HG03460 (cell line): Measurements from ENCODE around the gene GGT7.
"Not testable (repeated sequence)": the region's sequence is repeated elsewhere in the genome, so short reads cannot be mapped to it uniquely, and the experiment has no call there.

Experiments
- ATAC-seq: cut with Tn5 transposase; IDR thresholded peaks from one replicate; pipeline ENCODE4 v1.9.1; 2021; ENCODE audit not compliant: unreplicated experiment

The GGT7 gene, protein sequence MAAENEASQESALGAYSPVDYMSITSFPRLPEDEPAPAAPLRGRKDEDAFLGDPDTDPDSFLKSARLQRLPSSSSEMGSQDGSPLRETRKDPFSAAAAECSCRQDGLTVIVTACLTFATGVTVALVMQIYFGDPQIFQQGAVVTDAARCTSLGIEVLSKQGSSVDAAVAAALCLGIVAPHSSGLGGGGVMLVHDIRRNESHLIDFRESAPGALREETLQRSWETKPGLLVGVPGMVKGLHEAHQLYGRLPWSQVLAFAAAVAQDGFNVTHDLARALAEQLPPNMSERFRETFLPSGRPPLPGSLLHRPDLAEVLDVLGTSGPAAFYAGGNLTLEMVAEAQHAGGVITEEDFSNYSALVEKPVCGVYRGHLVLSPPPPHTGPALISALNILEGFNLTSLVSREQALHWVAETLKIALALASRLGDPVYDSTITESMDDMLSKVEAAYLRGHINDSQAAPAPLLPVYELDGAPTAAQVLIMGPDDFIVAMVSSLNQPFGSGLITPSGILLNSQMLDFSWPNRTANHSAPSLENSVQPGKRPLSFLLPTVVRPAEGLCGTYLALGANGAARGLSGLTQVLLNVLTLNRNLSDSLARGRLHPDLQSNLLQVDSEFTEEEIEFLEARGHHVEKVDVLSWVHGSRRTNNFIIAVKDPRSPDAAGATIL

DNA sequence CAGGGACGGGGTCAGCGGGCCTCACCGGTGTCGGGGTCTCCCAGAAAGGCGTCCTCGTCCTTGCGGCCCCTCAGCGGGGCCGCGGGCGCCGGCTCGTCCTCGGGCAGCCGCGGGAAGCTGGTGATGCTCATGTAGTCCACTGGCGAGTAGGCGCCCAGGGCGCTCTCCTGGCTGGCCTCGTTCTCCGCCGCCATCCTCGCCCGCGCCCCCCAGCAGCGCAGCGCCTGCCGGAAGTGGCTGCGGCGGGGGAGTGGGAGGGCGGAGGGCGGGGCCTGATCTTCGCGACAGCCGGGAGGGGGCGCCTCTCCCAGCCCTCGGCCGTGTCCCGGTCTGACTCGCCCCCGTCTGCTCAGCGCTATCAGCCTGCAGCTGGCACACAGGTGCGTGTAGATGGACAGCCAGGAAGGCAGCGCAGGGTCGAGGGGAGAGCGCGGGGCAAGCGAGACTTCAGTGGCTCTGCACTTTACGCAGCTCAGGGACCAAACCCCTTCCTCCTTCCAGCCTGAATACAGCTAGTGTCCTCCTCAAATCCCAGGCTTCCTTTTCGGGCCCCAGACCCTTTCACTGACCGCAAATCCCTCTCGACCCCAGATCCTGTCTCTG, at the start of gene GGT7:
TSS of gene GGT7 (minus strand) at position 235 of the 603 bp plus-strand sequence. CDS start at position 194, 41 bp downstream.
- peak; percentile 41 for ATAC-seq

DNA sequence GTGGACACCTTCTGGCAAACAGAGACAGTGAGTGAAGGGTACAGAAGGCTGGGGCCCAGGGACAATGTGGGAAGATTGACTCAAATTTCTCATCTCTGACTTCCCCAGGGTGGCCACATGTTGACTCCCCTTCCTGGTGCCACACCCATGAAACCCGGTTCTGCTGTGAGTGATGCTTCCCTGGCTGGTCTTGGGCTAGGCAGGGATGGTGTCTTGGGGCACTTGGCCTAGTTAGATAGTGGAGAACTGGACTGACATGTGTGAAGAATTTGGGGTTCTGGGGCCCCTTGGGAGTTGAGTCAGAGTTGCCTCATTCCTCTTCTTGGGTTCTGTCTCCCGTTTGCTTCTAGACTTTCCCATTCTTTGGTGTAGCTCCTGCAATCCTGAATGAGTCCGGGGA, 48.8 kb upstream of the GGT7 start:
- no peak for ATAC-seq

DNA sequence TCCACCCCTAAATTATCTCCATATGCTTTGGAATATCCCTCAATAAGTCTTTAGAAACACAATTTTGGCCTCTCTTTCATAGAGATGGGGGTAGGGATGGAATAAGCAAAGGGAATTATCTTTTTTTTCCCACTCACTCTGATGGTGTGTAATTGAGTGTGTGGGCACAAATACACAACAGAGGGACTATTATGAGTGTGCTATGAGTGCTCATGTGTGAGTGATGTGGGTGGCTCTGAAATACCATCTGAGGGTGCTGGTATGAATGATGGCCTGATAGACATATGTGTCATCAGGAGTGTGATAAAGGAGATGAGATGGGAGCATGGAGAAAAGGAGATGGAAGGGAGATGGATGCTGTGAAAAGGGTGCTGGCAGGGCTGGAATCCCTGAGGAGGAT, 47.4 kb upstream of the GGT7 start:
- no peak for ATAC-seq

DNA sequence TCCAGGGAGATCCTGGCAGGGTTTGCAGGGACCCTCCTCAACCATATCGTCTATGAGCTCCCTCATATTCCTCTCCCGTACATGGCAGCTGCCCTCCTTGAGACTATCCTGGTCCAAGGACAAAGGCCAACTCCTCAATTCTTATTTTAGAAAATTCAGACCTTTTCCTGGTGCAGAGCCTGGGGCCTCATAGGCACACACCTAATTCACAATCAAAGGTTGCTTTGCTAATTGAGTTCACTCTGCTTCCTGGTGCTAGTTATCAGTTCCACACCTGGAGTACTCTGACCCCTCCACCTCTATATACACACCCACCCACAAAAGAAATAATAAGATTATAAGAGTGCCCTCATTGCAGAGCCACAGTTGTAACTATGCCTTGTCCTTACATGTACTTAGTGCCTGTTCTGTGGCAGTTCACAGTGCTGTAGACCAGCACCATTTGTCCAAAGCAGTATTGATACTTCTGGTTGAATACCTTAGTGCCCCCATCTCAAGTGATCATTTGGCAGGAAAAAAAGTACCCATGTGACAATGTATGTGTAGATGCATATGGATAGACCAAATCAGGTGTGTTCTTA, 44.2 kb upstream of the GGT7 start:
- ATAC-seq = no peak

DNA sequence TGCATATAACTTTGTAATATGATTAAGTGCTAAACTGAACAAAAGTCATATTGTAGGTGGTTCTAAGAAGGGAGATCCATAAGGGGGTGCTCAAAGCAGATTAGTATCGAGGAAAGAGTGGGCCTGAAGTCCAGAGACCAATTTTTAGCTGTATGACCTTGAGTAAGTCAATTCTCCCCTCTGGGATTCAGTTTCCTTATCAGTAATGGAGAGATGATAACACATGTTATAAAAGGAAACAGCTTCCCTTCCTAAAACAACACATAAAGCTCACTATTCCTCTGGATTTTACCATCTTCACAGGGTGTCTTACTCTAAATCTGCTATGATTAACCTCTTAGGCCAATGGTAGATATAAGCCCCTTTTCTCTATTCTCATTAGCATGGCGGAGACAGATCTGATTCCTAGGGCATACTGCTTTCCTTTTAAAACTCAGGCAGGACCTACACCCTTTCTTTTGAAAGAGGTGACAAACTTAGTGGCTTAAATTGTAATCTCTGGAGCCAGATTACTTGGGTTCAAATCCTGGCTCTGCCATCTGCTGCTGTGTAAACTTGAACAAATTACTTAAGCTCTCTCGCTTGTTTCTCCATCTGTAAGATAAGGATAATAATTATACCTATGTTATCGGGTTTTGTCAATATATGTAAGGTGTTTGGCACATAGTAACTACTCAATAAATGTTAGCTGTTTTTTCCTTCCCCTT, 43.2 kb upstream of the GGT7 start:
- no peak for ATAC-seq

DNA sequence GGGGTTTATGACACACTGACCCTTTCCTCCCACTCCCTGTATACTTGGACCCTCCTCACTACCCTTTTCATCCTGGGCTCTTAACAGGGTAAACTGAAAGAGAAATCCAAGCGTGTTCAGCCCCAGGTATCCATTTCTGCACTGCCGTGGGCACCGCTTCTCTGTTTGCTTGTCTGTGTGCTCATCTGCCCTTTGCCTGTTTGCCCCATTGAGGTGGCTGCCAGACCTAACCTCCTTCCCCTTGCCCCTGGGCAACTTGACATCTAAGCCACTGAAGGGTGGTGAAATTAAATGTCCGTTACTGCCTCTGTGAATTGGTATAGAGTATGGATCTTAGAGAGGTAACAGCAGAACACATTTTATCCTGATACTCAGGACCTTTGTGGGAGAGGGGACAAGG, 42.5 kb upstream of the GGT7 start:
- ATAC-seq = no peak

DNA sequence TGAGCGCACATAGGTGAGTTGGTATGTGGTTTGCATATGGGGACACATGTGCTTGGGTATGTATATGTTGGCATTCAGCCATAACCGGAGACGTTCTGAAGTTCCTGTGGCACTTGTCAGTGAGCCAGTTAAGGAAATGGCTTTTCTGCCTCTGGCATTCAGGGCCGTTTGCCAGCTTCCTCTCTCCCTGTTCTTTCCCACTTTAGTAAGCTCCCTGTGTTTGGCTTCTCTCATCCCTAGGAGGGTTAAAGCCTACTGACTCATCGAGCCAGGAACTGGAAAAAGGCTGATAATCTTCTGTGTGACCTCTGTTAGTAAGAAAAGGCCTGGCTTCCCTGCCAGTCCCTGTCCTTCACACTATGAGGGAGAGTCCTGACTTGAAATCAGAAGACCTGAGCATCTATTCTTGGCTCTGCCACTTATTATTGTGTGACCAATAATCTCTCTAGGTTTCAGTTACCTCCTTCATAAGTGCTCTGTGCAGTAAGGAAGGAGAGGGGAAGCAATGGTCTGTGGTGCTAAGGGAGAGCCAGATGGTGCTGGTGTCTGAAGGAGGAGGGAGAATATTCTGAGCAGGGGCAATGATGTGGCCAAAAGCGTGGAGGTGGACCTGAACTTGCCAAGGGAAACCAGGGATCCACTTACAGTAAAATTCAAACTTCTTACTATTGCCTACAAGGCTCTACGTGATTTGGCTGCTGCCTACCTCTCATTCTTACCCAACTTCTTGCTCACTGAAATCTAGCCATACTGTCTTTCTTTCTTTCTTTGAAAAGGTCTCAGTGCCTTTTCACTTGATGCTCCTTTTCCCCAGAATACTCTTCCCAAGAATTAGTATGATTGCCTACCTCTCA, 35.2 kb upstream of the GGT7 start:
- no peak for ATAC-seq

DNA sequence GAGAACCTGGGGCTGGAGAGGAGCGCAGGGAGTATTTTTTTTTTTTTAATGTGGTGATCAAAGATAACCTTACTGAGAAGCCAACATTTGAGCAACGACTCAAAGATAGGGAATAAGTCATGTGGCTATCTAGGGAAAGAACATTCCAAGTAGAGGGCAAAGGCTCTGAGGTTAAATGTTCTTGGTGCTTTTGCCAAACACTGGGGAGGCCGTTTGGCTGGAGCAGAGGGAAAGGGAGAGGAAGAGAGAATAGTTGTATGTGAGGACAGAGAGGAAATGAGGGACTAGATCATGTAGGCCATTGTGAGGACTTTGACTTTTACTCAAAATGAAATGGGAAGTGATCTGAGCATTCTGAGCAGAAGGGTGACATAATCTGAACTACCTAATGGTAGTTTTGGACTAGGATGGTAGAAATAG, 31.6 kb upstream of the GGT7 start:
- ATAC-seq = no peak

DNA sequence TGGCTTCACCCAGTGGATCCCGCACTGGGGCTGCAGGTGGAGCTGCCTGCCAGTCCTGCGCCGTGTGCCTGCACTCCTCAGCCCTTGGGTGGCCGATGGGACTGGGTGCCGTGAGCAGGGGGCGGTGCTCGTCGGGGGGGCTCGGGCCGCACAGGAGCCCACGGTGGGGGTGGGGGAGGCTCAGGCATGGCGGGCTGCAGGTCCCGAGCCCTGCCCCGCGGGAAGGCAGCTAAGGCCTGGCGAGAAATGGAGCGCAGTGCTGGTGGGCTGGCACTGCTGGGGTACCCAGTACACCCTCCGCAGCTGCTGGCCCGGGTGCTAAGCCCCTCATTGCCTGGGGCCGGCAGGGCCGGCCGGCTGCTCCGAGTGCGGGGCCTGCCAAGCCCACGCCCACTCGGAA, 26.1 kb upstream of the GGT7 start:
- ATAC-seq = not testable (repeated sequence)

DNA sequence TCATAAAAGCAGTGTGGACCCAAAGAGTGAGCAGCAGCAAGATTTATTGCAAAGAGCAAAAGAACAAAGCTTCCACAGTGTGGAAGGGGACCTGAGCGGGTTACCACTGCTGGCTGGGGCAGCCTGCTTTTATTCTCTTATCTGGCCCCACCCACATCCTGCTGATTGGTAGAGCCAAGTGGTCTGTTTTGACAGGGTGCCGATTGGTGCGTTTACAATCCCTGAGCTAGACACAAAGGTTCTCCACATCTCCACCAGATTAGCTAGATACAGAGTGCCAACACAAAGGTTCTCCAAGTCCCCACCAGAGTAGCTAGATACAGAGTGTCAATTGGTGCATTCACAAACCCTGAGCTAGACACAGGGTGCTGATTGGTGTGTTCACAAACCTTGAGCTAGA, 25.5 kb upstream of the GGT7 start:
- ATAC-seq = not testable (repeated sequence)

DNA sequence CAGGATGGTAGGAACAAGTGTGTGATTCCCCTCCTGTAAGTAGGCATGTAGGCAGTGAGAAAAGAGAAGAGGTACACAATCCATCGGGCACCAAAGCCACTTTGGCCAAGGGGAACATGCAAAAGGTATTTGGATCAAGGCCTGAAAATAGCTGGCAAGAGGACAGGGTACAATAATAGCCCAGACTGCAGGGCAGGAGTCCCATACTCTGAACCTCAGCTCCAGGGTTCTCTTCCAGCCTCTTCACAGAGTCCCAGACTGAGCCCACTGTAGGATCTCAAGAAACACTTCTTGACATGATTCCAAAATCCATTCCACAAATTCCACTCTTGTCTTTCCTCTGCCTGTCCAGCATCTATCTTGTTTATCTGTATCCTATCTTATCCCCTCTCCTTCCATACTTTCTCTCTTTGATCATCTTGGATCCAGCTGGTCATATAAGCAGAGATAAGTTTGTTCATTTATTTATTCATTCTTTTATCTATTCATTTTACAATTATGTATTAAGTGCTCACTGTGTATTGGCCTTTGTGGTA, 23.5 kb upstream of the GGT7 start:
- ATAC-seq = no peak

DNA sequence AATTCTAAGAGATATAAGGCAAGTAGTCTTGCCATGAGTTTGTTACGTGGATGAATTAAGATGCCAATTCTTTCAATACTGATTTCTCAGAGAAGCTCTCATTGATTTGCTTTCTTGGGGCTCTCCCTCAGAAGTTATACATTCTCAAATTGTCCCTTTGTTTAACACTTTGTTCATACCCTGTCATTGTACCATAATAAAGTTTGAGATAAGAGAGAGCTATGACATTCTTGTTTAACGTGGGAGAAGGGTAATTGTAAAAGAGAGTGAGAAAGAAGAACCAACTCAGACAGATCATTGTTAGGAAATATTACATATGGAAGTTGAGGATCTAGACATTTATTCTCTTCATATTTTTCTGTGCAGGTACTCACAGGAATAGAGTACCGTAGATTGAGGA, 22.8 kb upstream of the GGT7 start:
- ATAC-seq = no peak

DNA sequence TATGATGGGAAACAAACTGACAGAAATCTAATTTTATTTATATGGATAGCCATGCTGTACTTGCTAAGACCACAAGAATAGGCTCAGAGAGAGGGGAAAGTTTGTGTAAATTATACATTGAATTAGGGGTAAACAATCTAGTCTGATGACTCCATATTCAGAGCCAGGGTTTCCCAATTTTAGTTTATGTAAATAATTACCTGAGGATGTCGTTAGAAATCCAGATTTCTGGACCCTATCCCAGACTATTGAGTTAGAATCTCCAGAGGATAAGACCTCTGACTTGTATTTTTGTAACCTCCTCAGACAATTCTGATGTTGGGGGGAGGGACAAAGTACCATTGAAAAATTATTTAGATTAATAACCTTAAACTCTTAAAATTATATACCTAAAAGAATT, 22.1 kb upstream of the GGT7 start:
- no peak for ATAC-seq

DNA sequence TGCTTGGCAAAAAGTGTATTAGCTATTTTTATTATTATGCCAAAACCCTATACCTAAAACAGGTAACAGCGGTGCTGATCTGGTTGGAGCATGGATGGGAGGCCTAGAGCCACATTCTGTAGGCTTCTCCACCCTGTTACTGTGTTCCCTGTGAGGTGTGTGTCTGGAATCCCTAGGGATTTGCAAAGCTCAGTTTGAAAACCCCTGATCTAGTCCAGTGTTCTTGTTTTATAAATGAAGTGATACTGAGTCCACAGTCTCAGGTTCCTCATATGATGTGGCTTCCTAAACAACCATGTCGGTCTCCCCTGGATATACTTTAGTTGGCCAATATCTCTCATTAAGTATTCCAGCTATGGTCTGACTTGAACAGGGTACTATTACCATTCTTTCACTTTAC, 20.0 kb upstream of the GGT7 start:
- no peak for ATAC-seq

DNA sequence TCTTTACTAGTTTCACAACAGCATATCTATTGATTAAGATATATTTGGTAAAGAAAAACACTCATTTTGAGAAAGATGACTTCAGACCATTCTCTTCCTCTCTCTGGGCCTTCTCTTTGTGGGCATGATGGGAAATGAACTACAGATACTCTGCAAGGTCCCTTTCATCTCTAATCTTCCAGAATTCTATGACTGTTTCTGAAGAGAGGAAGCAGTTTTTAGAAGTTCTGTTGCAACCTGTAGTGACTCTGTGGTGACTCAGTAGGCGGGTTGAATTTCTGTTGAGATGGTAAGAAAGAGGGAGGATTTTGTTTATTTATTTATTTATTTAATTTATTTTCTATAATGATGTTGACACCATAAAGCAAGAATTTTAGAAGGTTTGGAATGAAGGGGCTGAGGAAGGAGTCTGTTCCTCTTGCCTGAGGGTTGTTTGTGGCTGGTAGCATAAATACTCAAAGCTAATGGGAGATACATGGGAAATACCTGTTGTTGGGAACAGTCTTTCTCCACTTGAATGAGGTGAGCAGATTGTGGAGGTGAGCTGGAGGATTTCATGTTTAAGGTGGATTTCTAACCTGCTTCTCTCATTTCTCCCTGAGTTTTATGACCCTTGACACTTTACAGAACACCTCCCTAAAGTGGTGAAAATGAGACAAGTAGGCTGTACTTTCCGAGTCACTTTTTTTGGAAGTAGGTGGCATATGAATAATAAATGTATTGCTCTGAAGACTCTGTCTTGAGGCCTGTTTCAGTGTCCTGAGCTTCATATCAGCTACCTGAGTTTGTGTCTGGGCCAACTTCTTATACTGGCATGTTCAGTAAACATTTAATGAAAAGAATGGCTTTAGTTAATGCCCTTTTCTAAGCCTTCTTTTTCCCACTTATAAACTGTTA, 18.8 kb upstream of the GGT7 start:
- ATAC-seq = no peak

DNA sequence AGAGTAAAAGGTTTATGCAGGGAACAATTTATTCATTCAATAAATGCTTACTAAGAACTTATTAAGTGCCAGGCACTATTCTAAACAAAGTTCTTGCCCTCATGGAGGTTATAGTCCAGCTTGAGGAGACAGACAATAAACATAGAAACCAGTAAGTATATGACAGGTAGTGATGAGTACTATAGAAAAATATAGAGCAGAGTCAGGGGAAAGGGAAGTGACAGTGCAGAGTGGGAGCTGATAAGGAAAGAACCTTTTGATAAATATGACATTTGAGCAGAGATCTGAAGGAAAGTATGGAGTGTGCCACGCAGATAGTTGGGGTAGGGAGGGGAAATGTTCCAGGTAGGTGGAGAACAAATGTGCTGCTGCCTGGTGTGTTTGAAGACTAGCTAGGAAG, 15.8 kb upstream of the GGT7 start:
- no peak for ATAC-seq

DNA sequence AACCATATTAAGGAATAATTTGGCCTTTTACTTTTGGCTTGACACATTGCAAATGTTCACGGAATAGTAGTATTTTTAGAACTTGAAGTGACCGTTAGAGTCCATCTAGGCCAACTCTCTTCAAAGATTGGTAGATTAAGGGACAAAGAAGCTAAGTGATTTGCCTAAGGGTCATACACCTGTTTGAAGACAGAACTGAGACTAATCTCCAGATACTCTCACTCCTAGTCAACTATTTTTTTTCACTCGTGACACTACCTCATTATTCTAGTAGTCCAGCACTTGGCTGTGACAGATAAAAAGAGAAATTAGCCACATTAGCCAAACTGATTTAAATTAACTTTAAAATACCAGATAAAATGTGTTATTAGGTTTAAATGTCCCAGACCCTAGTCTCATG, 14.4 kb upstream of the GGT7 start:
- ATAC-seq = no peak

DNA sequence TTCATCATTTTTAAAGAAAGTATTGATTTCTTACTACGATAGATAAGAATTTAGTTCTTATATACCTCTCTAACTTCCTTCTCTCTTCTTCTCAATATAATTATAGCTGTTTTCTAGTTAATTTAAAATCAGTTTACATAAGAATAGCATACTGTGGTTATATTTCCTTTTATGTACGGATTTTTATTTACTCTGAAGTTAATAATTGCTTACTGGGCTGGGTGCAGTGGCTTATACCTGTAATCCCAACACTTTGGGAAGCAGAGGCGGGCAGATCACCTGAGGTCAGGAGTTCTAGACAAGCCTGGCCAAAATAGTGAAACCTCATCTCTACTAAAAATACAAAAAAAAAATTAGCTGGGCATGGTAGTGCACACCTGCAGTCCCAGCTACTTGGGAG, 13.5 kb upstream of the GGT7 start:
- no peak for ATAC-seq

DNA sequence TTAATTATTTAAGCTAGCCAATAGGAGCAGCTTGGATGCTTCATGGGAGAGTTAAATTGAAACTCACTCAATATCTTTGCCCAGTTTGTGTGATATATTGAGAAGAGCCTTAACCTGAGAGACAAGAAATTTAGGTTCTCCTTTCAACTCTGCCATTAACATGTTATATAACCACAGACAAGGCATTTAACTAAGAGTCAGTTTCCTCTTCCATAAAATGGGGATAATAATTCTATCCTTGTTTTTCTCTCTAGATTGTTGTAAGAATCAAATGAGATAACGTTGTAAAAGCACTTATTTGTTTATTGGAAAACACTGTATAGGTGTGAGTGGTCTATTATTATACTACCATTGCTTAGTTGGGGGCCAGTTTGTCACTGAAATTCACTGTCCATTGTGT, 11.6 kb upstream of the GGT7 start:
- no peak for ATAC-seq
